Limb (tissue), 2 donors: ENCODE measurements around the gene RTF2.
A peak's percentile ranks its signal among the peaks of the same experiment; 100 is the strongest.

Source experiments
- DNase-seq, 2 donors: peaks; one replicate each; pipeline ENCODE4 v3.0.0-alpha.2; 2016; ENCODE audit errors: extremely low spot score in 2 of 2

Gene RTF2

DNA sequence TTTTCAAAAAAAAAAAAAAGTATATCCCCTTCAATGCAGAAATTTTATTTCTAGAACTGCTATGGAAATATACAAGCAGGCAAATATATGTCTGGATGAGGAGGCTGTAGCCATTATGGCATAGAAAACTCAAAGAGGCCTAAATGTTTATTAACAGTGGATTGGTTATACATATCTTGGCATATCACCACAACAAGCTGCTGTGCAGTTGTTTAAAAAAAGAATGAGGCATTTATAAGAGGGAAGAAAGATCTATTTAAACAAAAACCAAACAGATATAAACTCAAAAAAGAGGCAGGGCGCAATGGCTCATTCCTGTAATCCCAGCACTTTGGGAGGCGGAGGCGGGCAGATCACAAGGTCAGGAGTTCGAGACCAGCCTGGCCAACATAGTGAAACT lies 30.1 kb upstream of the RTF2 start:
- DNase-seq, result no peak

DNA sequence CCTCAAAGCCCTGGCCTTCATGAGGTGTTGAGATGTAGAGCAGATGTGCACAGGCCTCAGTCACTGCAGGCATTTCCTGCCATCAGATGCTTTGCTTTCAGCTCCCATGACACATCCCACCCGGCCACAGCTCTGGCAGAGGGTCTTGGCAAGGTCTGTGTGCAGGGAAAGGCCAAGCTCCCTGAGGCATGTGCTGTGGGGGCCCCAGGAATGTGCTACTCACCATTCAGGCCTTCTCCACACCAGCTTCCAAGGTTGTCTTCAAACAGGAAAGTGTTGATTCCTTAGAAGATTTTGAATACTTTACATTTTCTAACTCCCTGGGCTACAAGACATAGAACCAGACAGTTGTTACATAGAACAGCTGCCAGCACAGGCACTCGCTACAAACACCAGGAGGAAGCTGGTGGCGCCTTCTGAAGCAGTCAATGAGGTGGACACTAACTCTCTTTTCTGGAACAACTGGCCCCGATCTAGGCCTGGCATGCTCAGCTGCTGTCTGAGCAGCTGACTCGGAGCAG lies 28.6 kb upstream of the RTF2 start:
- DNase-seq, result peak; percentile 73 to 87

DNA sequence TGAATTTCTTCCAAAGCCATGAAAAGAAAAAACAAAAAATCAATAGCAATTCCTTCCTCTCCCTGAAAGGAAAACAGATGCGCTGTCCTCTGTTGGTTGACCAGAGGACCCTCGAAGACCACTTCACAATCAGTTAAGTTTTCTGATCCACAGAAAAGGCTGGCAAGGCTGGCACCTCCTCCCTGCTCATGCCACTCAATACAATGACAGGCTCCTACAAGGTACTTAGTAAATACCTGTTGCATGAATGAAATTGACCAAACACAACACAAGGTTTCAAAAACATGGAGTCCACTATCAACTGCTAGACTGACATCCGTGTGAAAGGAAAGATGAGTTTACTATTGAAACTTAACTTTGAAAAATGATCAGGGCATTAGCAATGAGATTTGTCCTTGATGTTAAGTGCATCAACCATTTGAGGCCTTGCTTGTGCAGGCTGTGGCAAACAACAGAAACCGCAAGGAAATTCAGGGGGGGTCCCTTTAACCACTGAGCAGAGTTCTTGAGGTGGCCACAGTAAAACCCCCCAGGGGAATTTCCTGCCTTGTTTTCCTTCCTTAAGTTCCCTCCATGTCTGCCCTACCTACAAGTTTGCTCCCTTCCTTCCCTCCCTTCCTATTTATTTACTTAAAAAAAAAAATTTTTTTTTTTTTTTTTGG lies 27.9 kb upstream of the RTF2 start:
- DNase-seq, result no peak

DNA sequence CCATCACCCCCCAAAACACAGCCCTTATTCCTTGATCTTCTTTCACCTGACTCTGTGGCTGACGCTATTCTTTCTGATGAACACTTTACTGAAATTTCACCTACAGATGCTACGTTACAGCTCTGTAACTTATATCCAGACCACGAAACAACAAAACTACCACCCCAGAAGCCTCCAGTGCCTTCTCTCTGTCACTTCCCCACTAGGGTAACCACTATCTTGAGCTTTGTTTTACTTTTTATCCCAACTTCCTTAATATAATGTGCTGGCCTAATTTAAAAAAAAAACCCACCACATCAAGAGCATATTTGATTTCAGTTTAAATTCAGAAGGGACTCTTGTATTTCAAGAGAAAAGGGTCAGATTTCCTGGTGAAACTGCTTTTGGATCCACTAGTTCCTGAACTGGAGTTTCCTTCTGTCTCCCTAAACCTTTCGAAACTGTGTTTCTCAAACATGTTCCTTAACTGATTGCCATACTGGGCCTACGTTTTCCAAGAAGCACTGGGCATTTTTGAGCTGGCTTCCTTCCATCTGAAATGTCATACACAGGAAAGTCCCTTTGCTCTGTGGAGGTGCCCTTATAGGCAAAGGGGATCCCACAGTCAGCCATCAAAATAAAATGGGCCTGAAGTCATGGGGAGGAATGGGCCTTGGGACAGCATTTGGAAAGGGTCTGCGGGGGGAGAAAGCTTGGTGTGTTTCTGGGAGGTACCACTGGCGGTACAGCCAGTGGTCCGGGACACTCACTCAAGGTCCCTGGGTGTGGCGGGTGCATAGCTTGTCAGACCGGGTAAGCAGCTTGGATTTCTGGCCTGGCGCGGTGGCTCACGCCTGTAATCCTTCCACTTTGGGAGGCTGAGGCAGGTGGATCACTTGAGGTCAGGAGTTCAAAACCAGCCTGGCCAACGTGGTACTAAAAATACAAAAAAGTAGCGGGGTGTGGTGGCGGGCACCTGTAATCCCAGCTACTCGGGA lies 25.8 kb upstream of the RTF2 start:
- DNase-seq, result no peak

DNA sequence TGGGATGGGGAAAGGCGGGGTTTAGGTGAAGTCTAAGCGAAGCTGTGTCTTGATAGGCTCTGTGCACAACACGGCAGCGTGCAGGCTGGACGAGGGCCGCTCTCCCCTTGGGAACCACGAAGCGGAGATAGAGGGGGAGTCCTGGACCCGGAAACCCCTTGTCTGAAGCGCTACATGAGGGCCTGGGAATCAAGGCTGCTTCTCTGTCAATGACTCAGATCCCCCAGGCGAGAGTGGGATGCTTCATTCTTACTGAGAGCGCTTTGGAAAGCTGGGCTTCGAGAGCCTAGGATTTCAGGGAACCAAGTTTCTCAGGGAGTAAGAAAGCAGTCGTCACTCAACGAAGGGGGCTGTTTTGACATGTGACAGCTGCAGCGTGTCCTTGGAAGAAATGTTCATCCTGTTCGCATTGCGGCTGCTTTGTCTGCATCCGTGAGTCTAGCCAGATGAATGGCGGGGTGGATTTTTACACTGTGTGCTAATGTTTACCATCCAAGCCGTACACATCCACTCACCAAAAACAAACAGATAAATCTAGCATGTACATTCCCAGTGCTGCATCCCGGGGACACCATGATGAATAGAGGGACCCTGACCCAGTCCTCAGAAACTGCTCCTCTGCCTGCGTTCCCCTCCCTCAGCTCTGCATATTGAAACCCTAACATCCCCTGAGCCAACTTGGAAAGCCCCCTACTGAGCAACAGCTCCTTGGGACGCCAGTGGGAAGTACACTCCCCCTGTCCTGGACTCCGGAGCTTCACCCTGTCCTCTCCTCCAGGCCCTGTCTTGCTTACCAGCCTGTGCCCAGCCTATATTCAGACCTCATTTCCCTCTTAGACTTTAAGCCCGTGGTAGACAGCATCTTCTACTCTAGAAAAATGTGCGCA lies 24.5 kb upstream of the RTF2 start:
- no peak for DNase-seq

DNA sequence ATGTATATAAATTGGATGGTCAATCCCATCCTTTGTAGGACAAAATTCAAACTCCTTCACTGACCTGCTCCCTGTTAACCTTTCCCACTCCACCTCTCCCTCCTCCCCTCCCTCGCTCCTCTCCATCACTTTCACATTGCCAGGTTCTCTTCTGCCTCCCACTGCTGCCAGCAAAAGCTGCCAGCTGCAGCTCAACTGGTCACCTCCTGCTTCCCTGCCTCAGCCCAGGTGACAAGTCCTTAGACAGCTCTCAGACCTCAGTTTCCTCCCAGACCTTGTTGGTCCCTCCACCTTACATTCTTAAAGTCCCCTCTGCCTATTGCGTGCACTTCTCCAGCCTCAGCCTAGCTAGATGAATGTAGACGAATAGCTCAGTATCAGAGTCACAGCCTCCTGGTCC lies 23.3 kb upstream of the RTF2 start:
- DNase-seq, result no peak

DNA sequence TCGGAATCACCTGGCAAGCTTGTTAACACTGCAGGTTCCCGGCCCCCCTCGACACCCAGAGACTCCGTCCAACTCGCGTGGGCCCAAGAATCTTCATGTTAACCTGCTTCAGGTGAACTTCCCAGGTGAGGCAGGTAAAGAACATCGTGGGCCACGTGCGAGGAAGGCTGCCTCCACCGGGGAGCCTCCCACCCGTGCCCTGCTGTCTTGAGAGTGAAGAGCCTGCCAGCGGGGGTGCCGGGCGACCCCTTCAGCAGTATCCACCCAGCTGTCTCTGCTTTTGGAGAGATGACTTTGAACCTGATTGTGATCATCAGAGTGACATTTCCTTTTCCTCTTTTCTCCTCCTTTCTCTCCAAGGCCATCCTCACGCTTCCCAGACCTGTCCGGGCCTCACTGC lies 22.9 kb upstream of the RTF2 start:
- DNase-seq, result no peak

DNA sequence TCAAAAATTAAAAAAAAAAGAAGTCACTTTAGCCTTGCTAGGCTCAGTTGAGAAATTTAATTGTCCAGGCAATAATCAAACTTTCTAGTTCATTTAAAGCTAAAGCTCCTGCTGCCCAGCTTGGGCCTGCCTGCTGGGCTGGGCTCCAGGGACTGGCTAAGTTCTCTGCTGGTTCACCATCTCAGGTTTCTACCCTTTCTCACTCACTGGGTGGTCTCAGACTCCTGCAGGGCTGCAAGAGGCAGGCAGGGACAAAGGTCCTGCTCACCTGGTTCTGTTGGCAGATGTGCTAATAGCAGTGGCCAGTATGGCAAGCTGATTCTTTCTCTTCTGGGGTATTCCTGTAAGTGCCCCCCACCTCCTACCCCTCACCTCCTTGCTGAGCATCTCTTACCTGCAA lies 21.2 kb upstream of the RTF2 start:
- no peak for DNase-seq

DNA sequence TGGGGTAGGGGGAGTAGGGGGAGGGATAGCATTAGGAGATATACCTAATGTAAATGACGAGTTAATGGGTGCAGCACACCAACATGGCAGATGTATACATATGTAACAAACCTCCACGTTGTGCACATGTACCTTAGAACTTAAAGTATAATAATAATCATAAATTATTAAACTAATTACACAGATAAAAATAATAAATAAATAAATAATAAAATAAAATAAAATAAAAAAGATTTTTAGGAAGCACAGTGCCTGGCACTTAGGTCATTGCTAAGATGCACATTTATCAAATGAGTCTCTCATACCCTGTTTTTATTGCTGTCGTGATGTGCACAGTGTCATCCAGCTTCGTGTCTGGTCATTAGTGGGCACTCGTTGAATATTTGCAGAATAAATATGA lies 19.0 kb upstream of the RTF2 start:
- no peak for DNase-seq

DNA sequence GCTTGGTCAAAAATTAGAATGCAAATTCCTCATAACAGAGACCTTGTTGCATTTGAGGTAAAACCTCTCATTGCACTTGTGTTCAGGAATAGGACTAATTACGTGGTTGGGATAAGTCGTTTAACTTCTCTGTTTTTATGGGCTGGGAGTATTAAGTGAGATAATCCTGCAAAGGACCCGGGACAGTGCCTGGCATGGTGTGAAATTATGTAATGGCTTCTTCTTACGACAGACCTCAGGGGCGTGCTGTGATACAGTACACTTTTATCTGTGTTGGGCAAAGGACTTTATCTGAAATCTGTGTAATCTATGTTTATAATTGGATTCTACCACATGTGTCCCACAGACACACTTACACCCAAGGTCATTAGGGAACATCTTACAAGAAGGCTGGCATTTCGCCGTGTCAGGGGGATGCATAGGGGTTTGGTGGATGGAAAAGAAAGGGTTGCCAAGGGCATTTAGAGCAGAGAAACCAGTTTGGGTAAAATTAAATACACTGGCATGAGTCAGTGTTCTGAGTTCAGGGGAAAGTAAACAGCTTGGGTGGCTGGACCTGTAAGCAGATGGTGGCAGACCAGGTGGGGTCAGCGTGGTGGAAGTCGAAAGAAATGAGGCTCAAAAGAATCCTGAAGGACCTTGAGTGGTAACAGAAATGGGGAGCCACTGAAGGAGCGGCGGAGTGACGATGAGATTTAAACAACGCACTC lies 17.2 kb upstream of the RTF2 start:
- DNase-seq, result no peak

DNA sequence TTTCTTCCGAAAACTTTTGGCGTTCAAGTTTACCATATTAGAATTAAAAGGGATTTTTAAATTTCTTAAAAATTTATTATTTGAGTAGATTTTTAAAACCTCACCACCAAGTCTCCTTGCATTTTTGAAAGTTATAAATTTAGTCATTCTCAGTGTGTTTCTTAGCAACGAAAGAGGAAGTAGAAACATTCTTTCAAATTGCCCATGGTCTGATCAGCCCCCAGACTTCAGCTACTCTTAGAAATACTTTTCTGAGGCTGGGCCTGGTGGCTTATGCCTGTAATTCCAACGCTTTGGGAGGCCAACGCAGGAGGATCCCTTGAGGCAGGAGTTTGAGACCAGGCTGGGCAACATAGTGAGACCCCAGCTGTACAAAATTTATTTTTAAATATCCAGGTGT lies 15.1 kb upstream of the RTF2 start:
- DNase-seq, result no peak

DNA sequence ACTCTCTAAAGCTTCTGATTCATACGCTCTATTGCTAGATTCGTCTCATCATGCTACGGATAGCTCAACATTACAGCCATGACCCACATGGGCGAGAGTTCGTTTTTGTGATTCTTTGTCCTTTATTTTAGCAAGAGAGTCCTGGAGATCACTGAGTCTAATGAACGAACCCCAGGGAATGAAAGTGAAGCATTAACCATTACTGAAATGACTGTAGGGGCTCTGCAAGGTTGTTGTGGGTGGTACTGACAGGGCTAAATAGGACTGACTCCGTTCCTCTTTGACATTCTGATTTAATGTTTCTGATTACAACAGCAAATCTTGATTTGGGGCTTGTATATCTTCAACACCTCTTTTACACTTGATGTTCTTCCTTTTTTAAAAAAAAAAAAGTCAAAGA lies 13.7 kb upstream of the RTF2 start:
- no peak for DNase-seq

DNA sequence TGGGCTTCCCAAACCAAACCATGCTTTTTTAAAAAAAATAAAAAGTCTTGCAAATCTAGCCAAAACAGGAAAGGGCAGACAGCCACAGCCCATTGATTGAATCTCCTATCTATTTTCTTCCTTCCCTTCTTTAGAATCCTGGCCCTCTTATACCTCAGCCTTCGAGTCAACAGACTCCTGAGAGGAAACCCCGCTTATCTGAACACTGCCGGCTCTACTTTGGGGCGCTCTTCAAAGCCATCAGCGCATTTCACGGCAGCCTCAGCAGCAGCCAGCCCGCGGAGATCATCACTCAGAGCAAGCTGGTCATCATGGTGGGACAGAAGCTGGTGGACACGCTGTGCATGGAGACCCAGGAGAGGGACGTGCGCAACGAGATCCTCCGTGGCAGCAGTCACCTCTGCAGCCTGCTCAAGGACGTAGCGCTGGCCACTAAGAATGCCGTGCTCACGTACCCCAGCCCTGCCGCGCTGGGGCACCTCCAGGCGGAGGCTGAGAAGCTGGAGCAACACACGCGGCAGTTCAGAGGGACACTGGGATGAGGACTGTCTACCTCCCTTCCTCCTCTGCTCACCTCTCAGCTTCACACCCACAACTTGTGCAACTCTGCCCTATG lies 10.1 kb upstream of the RTF2 start:
- no peak for DNase-seq

DNA sequence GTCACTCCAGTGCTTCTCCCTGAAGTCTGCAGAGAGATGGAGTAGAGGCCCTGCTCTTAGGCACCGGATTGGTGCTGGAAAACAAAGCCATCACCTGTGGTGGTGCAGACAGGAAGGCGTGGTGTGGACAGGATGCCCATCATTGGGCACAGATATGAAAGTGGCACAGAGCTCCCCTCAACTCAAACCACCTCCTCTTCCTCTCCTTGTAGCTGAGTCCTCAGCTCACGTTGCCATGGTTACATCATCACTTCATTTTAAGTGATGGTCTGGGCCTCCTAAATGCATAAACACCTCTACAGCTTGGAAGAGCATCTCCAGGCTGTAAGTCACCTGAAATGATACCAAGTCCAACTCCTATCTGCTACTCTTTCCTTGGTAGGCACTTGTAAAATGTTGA lies 8.0 kb upstream of the RTF2 start:
- no peak for DNase-seq

DNA sequence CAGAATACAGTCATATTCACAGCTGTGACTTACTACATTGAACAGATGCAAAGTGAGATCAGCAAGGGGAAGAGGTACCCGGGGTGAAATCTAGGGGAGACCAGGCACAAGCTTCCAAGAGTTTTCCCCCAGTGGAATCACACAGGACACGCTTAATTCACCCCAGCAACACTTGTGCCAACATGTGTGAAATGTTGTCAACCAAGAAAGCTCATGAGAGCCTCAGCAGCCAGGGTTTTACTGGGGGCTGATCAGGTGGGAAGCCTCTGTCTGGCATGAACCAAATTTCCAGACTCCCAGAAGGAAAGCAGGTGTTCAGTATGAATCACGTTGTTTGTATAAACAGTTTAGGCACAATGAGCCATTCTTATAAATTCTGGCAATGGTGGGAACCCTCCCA lies 6.9 kb upstream of the RTF2 start:
- no peak for DNase-seq

DNA sequence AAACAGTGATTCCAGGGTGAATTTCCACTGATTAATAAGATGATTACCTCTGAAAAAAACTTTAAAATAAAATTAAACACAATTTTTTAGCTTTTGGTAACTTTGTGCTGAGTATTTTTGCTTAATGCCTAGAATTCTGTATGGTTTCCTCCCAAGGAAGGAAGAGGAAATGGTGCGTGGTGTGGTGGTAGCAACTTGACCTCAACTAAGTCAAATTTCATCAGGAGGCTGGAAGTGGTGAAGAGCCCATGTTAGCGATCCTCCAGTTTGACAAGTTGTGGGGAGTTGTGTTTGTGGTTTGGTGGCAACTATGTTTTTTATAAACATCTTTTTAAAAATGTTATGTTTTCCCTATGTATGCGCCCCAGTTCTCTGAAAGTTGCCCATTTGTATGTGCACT lies 5.0 kb upstream of the RTF2 start:
- no peak for DNase-seq

DNA sequence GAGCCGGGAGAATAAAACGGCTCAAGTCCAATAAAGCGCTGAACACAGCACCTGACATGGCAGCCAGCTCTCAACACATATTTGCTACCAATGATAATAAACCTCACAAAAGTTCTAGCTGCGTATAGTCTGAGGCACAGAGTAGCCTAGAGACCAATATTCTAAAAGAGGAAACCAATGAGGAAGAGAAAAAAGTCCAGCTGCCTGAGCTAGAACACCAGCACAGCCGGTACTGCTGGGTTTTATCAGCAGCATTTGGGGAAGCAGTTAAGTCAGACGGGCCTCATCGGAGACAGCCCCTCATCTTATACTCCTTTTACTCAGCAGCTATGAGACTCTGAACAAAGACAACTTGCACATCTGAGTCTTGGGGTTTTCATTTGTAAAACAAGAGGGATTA lies 2.4 kb upstream of the RTF2 start:
- DNase-seq, result no peak

DNA sequence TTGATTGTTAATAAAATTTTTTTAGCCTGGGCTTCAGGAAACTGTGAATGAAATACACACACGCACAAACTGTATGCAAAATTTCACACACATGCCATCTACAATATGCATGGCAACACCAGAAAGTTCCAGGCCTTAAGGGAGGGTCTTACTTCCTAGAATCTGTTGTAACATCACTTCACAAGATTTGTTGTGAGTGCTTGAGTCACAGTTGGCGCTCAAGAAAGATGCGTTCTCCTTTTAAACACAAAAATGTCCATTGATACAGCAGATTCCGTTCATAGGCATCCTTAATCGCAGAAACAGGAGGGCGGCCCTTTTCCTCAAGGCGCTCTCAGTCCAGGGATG lies 485 bp upstream of the RTF2 start:
- no peak for DNase-seq

DNA sequence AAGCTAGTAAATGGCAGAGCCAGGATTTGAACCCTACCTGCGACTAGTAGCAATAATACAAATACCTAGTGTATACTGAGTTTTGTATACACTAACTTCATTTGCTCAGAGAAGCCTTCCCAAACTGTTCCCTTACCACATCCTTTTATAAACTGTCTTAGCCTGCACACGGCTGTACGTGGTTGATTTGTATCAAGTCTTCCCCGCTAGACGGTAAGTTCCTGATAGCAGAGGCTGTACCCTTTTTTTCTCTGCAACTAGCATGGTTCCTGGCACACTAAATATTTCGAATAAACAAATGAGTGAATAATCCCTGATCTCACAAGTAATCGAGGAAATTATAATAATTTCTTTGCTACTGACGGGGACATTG lies 636 bp downstream of the RTF2 start:
- no peak for DNase-seq

DNA sequence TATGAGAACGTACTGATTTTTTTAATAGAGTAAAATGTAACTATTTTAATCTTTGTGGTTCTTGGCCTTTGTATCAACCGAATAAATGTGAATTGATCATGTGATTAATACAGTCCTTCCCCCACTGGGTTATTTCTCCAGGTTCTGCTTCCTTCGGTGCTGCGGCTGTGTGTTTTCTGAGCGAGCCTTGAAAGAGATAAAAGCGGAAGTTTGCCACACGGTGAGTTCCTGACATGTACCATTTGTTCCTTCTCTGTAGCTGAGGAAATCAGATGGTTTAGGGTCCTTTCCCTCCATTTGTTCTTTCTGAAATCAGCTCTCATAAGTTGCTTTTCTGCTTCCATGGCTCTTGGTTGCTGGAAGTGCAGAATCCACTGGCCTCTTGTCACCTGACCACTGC lies 15.5 kb downstream of the RTF2 start:
- DNase-seq, result no peak

DNA sequence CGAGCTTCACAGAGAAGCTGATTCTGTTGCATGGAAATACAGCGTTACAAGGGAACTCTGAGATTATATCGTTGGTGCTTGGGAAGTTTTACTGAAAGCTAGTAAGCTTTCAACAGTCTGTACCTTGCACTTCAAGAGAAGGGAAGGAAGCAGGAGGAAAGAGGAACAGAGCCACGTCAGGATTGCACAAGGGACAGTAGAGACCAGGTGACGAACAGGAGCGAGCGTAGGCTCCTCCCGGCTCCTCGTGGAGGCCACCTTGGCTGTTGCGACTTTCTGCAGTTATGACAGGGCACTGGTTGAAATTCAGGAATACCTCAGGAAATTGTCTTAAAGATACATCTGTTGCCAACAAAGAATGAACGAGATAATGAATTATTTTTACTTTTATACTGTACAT lies 18.8 kb downstream of the RTF2 start:
- DNase-seq, result no peak
